ENCODE data around the gene GALK1. TPM values are rescaled to one million over a fixed set of nuclear protein-coding genes. Genes with fewer than 3 reads are reported as not detected.
A peak's percentile ranks its signal among the peaks of the same experiment; 100 is the strongest.

GALK1 gene
- total RNA-seq, 1 donor from 2014 or later, result 101 TPM

DNA sequence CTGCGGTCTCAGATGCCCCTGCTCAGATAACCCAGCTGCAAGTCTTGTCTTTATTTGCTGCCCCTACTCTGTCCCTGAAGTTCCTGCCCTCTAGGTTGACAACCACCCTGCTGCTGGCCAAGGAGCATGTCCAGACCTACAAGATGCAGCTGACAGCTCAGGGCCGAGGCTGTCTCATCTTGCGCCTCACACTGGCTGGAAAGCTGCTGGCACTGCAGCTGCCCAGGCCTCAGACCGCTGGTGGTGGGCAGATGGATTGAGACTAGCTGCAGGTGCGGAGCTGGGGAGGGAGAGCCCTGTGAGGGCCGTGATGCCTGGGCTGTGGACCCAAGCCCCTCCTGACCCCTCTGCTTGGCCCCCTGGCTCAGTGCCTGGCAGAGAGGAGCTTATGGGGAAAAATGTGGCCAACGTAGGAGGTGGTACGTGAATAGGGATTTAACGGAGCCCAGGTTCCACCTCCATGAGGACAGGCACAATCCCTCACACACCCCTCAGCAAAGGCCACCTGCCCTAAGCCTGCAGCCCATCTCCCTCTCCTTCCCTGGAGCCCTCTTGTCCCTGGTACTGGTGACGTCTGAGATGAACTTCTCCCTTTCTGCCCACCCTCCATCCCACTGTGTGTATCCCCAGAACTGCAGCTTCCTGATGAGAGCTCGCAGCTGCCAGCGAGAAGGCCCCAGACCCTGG lies 8.3 kb upstream of the GALK1 start:
- intact Hi-C loops (cut with DNase I), result no loop called here
- Histone ChIP-seq H3K36me3 (peaks cover 24 to 45% of the 10 kb centered on the region in 2 donors), H3K27ac (peak overlapping the region in 1 of 2 donors; percentile 1), H3K4me3 (no peak overlapping the region), H3K27me3 (no peaks in the 10 kb centered on the region), H3K9me3 (no peaks in the 10 kb centered on the region), H3K4me1 (peaks cover 0 to 28% of the 10 kb centered on the region in 2 donors)
- TF ChIP-seq, protein P1, sequence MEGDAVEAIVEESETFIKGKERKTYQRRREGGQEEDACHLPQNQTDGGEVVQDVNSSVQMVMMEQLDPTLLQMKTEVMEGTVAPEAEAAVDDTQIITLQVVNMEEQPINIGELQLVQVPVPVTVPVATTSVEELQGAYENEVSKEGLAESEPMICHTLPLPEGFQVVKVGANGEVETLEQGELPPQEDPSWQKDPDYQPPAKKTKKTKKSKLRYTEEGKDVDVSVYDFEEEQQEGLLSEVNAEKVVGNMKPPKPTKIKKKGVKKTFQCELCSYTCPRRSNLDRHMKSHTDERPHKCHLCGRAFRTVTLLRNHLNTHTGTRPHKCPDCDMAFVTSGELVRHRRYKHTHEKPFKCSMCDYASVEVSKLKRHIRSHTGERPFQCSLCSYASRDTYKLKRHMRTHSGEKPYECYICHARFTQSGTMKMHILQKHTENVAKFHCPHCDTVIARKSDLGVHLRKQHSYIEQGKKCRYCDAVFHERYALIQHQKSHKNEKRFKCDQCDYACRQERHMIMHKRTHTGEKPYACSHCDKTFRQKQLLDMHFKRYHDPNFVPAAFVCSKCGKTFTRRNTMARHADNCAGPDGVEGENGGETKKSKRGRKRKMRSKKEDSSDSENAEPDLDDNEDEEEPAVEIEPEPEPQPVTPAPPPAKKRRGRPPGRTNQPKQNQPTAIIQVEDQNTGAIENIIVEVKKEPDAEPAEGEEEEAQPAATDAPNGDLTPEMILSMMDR (IDR thresholded peaks at IDR 0.05), result no peak
- peak in 1 of 2 donors; percentile 64 for DNase-seq (ENCODE audit: low spot score in 2 of 2)

DNA sequence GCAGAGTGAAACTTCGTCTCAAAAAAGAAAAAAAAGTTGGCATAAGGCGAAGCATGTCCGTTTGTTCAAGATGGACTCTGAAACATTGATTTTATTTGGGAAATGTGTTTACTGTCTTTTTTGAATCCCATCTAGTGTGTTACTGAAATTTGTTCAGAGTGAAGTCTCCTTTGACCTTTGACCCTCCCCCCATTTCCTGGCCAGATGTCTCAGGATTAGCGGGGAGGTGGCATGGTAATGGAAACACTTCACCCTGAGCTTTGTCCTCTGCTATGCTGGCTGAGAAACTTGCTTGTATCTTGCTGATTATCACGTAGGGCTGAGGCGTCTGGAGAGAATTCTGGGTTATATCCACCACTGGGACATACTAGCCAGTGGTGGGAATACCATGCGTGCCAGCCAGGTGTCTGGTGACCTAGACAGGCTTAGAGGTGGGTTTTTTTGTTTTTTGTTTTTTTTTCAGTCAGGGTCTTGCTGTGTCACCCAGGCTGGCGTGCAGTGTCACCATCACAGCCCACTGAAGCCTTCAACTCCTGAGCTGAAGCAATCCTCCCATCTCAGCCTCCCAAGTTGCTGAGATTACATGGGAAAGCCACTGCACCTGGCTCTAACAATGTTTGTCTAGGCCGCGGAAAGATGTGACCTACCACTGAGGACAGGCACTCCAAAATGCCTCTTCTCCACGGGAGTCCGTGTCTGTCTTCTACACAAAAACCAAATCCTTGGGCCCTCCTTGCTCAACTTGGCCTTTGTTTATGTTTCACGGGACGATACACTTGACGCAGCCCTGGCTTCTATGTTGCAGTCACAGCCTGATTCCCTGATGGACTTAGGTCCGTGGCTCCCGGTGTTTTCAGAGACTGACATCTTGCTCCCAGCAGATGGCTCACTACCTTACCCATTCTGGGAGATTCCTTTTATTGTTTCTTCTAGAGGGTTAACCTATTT lies 6.6 kb upstream of the GALK1 start:
- Histone ChIP-seq H3K4me3 (no peak overlapping the region), H3K27ac (no peak overlapping the region), H3K27me3 (no peaks in the 10 kb centered on the region), H3K9me3 (no peaks in the 10 kb centered on the region), H3K4me1 (peaks cover 0 to 17% of the 10 kb centered on the region in 2 donors), H3K36me3 (peaks cover 9 to 29% of the 10 kb centered on the region in 2 donors)
- intact Hi-C loops (cut with DNase I), result no loop called here
- DNase-seq (ENCODE audit: low spot score in 2 of 2), result peak in 1 of 2 donors; percentile 59
- TF ChIP-seq, protein P1 (IDR thresholded peaks at IDR 0.05), result no peak

DNA sequence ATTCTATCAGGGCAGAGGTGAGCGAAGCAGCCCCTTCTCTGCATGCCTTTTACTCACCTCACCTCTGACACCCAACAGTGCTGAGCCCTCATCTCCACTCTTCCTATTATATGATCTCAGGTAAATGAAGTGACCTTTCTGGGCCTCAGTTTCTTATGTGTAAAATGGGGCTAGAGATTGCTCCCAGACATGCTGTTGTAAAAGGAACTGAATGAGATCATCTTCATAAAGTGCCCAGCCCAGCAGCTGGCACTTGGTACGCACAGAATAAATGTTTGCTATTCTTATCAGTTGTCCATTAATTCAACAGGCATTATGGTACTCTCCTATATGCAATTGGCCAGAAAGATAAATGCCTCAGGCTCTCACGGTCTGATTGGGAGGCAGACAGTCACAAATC lies 4.5 kb upstream of the GALK1 start:
- DNase-seq (ENCODE audit: low spot score in 2 of 2), result peak in 1 of 2 donors; percentile 44
- intact Hi-C loops (cut with DNase I), result no loop called here
- peaks cover 2 to 8% of the 10 kb centered on the region in 2 donors for H3K36me3 ChIP-seq
- TF ChIP-seq, protein P1 (IDR thresholded peaks at IDR 0.05), result no peak
- H3K4me1 ChIP-seq, result peaks cover 0 to 6% of the 10 kb centered on the region in 2 donors
- H3K27ac ChIP-seq, result no peak overlapping the region
- H3K27me3 ChIP-seq, result no peaks in the 10 kb centered on the region
- no peak overlapping the region for H3K4me3 ChIP-seq
- no peaks in the 10 kb centered on the region for H3K9me3 ChIP-seq

DNA sequence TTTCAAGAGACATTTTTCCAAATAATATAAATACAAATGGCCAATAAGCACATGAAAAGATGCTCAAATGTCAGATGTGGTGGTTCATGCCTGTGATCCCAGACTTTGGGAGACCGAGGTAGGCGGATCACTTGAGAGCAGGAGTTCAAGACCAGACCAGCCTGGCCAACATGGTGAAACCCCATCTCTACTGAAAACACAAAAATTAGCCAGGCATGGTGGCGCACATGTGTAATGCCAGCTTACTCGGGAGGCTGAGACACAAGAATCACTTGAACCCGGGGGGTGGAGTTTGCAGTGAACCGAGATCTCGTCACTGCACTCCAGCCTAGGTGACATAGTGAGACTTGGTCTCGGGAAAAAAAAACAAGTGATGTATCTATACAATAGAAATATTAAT lies 2.9 kb upstream of the GALK1 start:
- intact Hi-C loops (cut with DNase I), result no loop called here
- H3K27me3 ChIP-seq, result no peaks in the 10 kb centered on the region
- no peaks in the 10 kb centered on the region for H3K36me3 ChIP-seq
- DNase-seq (ENCODE audit: low spot score in 2 of 2), result no peak
- no peaks in the 10 kb centered on the region for H3K9me3 ChIP-seq
- no peak overlapping the region for H3K4me3 ChIP-seq
- no peak overlapping the region for H3K27ac ChIP-seq
- TF ChIP-seq, protein P1 (IDR thresholded peaks at IDR 0.05), result no peak
- peaks cover 4 to 18% of the 10 kb centered on the region in 2 donors for H3K4me1 ChIP-seq

DNA sequence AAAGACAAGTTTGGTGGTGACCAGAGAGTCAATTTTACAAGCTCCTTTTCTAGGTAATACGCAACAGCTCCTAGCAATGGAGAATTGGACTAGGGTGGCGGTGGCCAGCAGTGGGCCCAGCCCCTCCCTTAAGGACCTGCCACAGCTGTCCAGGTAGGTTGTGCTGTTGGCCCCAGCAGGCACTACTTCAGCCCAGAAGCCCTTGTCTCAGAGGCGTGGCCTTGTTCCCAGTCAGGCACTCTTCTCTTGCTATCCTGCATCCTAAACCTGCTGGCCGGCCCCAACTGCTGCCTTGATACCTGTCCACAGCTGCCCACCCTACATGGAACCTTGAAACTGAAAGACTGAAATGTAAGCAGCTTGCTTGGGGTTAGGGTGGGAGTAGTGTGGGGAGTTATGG lies 989 bp upstream of the GALK1 start:
- peaks cover 0 to 4% of the 10 kb centered on the region in 2 donors for H3K36me3 ChIP-seq
- intact Hi-C loops (cut with DNase I), result loop anchor here (1.0 kb wide), 1 partner anchor 13 kb away; a partner anchor contains a TSS
- H3K27ac ChIP-seq, result peak overlapping the region; percentile 84 to 85
- no peak for DNase-seq (ENCODE audit: low spot score in 2 of 2)
- H3K4me1 ChIP-seq, result peaks cover 4 to 18% of the 10 kb centered on the region in 2 donors
- no peaks in the 10 kb centered on the region for H3K27me3 ChIP-seq
- no peaks in the 10 kb centered on the region for H3K9me3 ChIP-seq
- H3K4me3 ChIP-seq, result no peak overlapping the region
- TF ChIP-seq, protein P1 (IDR thresholded peaks at IDR 0.05), result no peak

Measured in ascending aorta (tissue), 2 donors.